H1 (cell line): Measurements from ENCODE around the gene FGF14. TPM values are rescaled to one million over a fixed set of nuclear protein-coding genes. Genes with fewer than 3 reads are reported as not detected.

Experiments
- ASH2L ChIP-seq: fragments of 200-600, 300-600 bp; sonication (generic); IDR thresholded peaks from one replicate; pipeline ENCODE4 v1.7.1; 2017; ENCODE audit warnings: low read length
- CBX5 ChIP-seq: fragments of 300-800, 300-1000 bp; sonication (generic); IDR thresholded peaks from 2 replicates; pipeline ENCODE4 v1.7.1; 2016; ENCODE audit warnings: antibody characterized with exemption, low read length, low read depth
- CBX8 ChIP-seq: fragments of 300-800, 300-1000 bp; sonication (generic); IDR thresholded peaks from 2 replicates; pipeline ENCODE4 v1.7.1; 2016; ENCODE audit warnings: low read depth, low read length, borderline replicate concordance
- CEBPB ChIP-seq: IDR thresholded peaks from 2 replicates; pipeline ENCODE4 v1.6.1; 2012; ENCODE audit warnings: low read depth, low read length
- EP300 ChIP-seq, 2 experiments: IDR thresholded peaks; 1 replicate in 1 of 2; 2 replicates in 1 of 2; pipeline ENCODE4 v1.6.1; 2011 to 2012; ENCODE audit warnings: low read depth in 2 of 2, low read length in 2 of 2, mild to moderate bottlenecking in 2 of 2, borderline replicate concordance in 1 of 2, inconsistent platforms in 1 of 2, moderate library complexity in 1 of 2
- KDM4A ChIP-seq: IDR thresholded peaks from one replicate; pipeline ENCODE4 v1.7.1; 2012; ENCODE audit warnings: low read depth, mild to moderate bottlenecking, moderate library complexity, low read length, inconsistent platforms; ENCODE audit not compliant: severe bottlenecking
- KDM5A ChIP-seq: fragments of 200-600 bp; IDR thresholded peaks from 2 replicates; pipeline ENCODE4 v1.7.1; 2012; ENCODE audit warnings: mild to moderate bottlenecking, low read length, inconsistent platforms, mixed read lengths
- MAFK ChIP-seq: IDR thresholded peaks from 2 replicates; pipeline ENCODE4 v1.6.1; 2012; ENCODE audit warnings: low read depth, mild to moderate bottlenecking, improper control_type of control experiment, low read length
- NRF1 ChIP-seq: IDR thresholded peaks from 2 replicates; pipeline ENCODE4 v1.6.1; 2011; ENCODE audit warnings: mild to moderate bottlenecking, low read depth, low read length, improper control_type of control experiment
- POU5F1 ChIP-seq: IDR thresholded peaks from 2 replicates; pipeline ENCODE4 v1.6.1; 2011; ENCODE audit warnings: low read depth, mild to moderate bottlenecking, low read length, moderate library complexity
- RXRA ChIP-seq: IDR thresholded peaks from 2 replicates; pipeline ENCODE4 v1.6.1; 2011; ENCODE audit warnings: low read depth, mild to moderate bottlenecking, low read length, moderate library complexity; ENCODE audit not compliant: insufficient read depth
- ZNF274 ChIP-seq: IDR thresholded peaks from 2 replicates; pipeline ENCODE4 v1.7.0; 2012; ENCODE audit warnings: low read length, borderline replicate concordance; ENCODE audit errors: extremely low read depth
- polyA plus RNA-seq, 7 experiments: library from polyadenylated mRNA; depleted of rRNA in 3 of 7; stranded (reverse) in 5 of 7; unstranded in 2 of 7; fragments of >200 nt in 5 of 7; fragments of 200-250 nt in 2 of 7; gene quantifications; 1 replicate in 5 of 7; 2 replicates in 1 of 7; 4 replicates in 1 of 7; pipeline versions ENCODE4 v1.2.1 to v1.2.3, GENCODE V29; 2011 to 2013; ENCODE audit warnings: missing spikeins in 2 of 7, mixed read lengths in 2 of 7
- total RNA-seq: library from RNA; stranded (reverse); fragmentation: NEBNext Ultra II Directional; extraction: Animal tissue kit (Norgen Biotek cat#: 25700); gene quantifications from 2 replicates; pipeline ENCODE4 v1.2.1, GENCODE V29; 2021
- TF ChIP-seq, protein P1 (sequence below): fragments of 300-600 bp; sonication (generic); IDR thresholded peaks from 2 replicates; pipeline ENCODE4 v1.7.1; 2012; ENCODE audit warnings: low read length, moderate library complexity, mild to moderate bottlenecking, inconsistent platforms; ENCODE audit not compliant: insufficient replicate concordance

FGF14 gene
- total and polyA plus RNA-seq, 2 of the 8 experiments (the other 6 are each of a cell fraction or from before 2014, with no cell fraction given) = 0.05 to 0.58 TPM

DNA sequence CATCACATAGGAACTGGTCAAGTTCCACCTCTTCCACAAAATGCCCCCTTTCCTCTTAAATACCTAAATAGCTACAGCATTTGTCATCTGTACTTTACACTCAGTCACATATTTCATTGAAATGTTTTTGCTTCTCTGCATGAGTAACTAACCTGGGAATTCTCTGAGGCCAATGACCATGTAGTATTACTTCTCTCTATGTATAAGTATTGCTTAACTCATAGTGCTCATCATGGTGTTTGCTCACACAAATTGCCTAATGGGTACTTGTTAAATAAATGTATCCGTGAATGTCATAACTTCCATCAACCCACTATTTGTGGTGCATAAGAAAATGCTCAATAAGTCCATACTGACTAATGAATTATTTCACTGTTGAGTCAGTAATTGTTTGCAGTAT, 115.5 kb downstream of the FGF14 start (continued):
- TF ChIP-seq, protein P1, sequence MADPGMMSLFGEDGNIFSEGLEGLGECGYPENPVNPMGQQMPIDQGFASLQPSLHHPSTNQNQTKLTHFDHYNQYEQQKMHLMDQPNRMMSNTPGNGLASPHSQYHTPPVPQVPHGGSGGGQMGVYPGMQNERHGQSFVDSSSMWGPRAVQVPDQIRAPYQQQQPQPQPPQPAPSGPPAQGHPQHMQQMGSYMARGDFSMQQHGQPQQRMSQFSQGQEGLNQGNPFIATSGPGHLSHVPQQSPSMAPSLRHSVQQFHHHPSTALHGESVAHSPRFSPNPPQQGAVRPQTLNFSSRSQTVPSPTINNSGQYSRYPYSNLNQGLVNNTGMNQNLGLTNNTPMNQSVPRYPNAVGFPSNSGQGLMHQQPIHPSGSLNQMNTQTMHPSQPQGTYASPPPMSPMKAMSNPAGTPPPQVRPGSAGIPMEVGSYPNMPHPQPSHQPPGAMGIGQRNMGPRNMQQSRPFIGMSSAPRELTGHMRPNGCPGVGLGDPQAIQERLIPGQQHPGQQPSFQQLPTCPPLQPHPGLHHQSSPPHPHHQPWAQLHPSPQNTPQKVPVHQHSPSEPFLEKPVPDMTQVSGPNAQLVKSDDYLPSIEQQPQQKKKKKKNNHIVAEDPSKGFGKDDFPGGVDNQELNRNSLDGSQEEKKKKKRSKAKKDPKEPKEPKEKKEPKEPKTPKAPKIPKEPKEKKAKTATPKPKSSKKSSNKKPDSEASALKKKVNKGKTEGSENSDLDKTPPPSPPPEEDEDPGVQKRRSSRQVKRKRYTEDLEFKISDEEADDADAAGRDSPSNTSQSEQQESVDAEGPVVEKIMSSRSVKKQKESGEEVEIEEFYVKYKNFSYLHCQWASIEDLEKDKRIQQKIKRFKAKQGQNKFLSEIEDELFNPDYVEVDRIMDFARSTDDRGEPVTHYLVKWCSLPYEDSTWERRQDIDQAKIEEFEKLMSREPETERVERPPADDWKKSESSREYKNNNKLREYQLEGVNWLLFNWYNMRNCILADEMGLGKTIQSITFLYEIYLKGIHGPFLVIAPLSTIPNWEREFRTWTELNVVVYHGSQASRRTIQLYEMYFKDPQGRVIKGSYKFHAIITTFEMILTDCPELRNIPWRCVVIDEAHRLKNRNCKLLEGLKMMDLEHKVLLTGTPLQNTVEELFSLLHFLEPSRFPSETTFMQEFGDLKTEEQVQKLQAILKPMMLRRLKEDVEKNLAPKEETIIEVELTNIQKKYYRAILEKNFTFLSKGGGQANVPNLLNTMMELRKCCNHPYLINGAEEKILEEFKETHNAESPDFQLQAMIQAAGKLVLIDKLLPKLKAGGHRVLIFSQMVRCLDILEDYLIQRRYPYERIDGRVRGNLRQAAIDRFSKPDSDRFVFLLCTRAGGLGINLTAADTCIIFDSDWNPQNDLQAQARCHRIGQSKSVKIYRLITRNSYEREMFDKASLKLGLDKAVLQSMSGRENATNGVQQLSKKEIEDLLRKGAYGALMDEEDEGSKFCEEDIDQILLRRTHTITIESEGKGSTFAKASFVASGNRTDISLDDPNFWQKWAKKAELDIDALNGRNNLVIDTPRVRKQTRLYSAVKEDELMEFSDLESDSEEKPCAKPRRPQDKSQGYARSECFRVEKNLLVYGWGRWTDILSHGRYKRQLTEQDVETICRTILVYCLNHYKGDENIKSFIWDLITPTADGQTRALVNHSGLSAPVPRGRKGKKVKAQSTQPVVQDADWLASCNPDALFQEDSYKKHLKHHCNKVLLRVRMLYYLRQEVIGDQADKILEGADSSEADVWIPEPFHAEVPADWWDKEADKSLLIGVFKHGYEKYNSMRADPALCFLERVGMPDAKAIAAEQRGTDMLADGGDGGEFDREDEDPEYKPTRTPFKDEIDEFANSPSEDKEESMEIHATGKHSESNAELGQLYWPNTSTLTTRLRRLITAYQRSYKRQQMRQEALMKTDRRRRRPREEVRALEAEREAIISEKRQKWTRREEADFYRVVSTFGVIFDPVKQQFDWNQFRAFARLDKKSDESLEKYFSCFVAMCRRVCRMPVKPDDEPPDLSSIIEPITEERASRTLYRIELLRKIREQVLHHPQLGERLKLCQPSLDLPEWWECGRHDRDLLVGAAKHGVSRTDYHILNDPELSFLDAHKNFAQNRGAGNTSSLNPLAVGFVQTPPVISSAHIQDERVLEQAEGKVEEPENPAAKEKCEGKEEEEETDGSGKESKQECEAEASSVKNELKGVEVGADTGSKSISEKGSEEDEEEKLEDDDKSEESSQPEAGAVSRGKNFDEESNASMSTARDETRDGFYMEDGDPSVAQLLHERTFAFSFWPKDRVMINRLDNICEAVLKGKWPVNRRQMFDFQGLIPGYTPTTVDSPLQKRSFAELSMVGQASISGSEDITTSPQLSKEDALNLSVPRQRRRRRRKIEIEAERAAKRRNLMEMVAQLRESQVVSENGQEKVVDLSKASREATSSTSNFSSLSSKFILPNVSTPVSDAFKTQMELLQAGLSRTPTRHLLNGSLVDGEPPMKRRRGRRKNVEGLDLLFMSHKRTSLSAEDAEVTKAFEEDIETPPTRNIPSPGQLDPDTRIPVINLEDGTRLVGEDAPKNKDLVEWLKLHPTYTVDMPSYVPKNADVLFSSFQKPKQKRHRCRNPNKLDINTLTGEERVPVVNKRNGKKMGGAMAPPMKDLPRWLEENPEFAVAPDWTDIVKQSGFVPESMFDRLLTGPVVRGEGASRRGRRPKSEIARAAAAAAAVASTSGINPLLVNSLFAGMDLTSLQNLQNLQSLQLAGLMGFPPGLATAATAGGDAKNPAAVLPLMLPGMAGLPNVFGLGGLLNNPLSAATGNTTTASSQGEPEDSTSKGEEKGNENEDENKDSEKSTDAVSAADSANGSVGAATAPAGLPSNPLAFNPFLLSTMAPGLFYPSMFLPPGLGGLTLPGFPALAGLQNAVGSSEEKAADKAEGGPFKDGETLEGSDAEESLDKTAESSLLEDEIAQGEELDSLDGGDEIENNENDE = no peak
- TF ChIP-seq RXRA (no peak), CBX8 (no peak), POU5F1 (no peak), MAFK (no peak), CEBPB (no peak), NRF1 (no peak), KDM5A (no peak), EP300 (IDR thresholded peaks at IDR 0.05; ENCODE audit: borderline replicate concordance in 1 of 2, low read depth in 2 of 2, low read length in 2 of 2) (no peak), CBX5 (no peak), ASH2L (no peak), KDM4A (no peak), ZNF274 (no peak)
